ENCODE measurements around the gene ZNF467.

DNA sequence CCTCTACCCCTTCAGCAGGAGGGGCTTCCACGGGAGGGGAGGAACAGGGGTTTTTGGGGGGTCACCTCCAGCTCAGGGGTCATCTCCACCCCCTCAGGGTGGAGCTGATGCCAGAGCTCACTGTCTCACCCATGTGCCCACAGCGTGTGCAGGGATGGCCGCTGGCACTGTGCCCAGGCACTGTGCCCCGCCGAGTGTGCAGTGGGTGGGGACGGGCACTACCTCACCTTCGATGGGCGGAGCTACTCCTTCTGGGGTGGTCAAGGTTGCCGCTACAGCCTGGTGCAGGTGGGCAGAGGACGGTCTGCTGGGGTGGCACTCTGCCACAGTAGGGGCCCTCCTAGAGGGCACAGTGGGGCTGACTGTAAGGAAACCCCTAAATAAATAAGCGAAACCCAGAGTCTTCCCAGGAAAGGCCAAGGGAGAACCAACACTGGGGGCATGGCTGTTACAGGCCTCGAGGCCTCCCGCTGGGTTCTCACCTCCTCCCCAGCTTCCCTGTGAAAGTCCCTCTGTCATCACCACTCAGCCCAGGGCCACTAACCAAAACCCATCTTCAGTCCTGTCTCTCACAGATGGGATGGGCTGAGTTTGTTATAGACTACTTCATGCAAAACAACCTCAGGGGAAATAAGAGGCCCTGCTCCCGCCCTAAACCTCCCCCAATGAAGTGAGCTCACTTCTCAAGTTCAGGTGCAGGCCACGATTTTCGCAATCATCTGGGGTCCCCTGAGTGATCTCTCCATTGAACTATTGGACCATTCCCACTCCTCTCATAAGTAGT is 7.4 kb upstream of the ZNF467 start:
- TF ChIP-seq, protein P1, sequence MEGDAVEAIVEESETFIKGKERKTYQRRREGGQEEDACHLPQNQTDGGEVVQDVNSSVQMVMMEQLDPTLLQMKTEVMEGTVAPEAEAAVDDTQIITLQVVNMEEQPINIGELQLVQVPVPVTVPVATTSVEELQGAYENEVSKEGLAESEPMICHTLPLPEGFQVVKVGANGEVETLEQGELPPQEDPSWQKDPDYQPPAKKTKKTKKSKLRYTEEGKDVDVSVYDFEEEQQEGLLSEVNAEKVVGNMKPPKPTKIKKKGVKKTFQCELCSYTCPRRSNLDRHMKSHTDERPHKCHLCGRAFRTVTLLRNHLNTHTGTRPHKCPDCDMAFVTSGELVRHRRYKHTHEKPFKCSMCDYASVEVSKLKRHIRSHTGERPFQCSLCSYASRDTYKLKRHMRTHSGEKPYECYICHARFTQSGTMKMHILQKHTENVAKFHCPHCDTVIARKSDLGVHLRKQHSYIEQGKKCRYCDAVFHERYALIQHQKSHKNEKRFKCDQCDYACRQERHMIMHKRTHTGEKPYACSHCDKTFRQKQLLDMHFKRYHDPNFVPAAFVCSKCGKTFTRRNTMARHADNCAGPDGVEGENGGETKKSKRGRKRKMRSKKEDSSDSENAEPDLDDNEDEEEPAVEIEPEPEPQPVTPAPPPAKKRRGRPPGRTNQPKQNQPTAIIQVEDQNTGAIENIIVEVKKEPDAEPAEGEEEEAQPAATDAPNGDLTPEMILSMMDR (IDR thresholded peaks at IDR 0.05): no peak
- no peak for TF ChIP-seq EP300 (IDR thresholded peaks at IDR 0.05)
